ENCODE results near the gene SRXN1.

Gene SRXN1

GRCh38 chr20:603116-603640, 49.8 kb downstream of the SRXN1 start:
- no peaks in the 10 kb centered on the region for H3K36me3 ChIP-seq (ENCODE audit: control insufficient read depth in 2 of 2, insufficient read depth in 2 of 2, low read length in 2 of 2)
- H3K9me3 ChIP-seq (ENCODE audit: control insufficient read depth in 2 of 2, low read length in 2 of 2) = no peaks in the 10 kb centered on the region
- H3K27ac ChIP-seq (ENCODE audit: low read length) = no peak overlapping the region
- H3K4me1 ChIP-seq (ENCODE audit: control insufficient read depth, insufficient read depth, low read length) = no peaks in the 10 kb centered on the region
- peaks cover 5 to 13% of the 10 kb centered on the region in 2 donors for H3K27me3 ChIP-seq (ENCODE audit: control insufficient read depth in 1 of 2, insufficient read depth in 2 of 2, low read length in 2 of 2)
- no peak overlapping the region for H3K9ac ChIP-seq (ENCODE audit: low read length in 2 of 2)
- no peak overlapping the region for H3K4me3 ChIP-seq (ENCODE audit: low read length in 2 of 2)

GRCh38 chr20:602111-602970, 50.7 kb downstream of the SRXN1 start:
- Histone ChIP-seq H3K27ac (ENCODE audit: low read length) (no peak overlapping the region), H3K9me3 (ENCODE audit: control insufficient read depth in 2 of 2, low read length in 2 of 2) (no peaks in the 10 kb centered on the region), H3K36me3 (ENCODE audit: control insufficient read depth in 2 of 2, insufficient read depth in 2 of 2, low read length in 2 of 2) (no peaks in the 10 kb centered on the region), H3K9ac (ENCODE audit: low read length in 2 of 2) (no peak overlapping the region), H3K4me1 (ENCODE audit: control insufficient read depth, insufficient read depth, low read length) (no peaks in the 10 kb centered on the region), H3K4me3 (ENCODE audit: low read length in 2 of 2) (no peak overlapping the region), H3K27me3 (ENCODE audit: control insufficient read depth in 1 of 2, insufficient read depth in 2 of 2, low read length in 2 of 2) (peaks cover 3 to 7% of the 10 kb centered on the region in 2 donors)

GRCh38 chr20:600736-601135, 52.3 kb downstream of the SRXN1 start:
- no peaks in the 10 kb centered on the region for H3K9me3 ChIP-seq (ENCODE audit: control insufficient read depth in 2 of 2, low read length in 2 of 2)

GRCh38 chr20:600141-600540, 52.9 kb downstream of the SRXN1 start:
- no peaks in the 10 kb centered on the region for H3K4me1 ChIP-seq (ENCODE audit: control insufficient read depth, insufficient read depth, low read length)
- H3K9ac ChIP-seq (ENCODE audit: low read length in 2 of 2) = no peak overlapping the region
- no peaks in the 10 kb centered on the region for H3K36me3 ChIP-seq (ENCODE audit: control insufficient read depth in 2 of 2, insufficient read depth in 2 of 2, low read length in 2 of 2)
- H3K27ac ChIP-seq (ENCODE audit: low read length) = no peak overlapping the region
- no peaks in the 10 kb centered on the region for H3K9me3 ChIP-seq (ENCODE audit: control insufficient read depth in 2 of 2, low read length in 2 of 2)
- peaks cover 3 to 5% of the 10 kb centered on the region in 2 donors for H3K27me3 ChIP-seq (ENCODE audit: control insufficient read depth in 1 of 2, insufficient read depth in 2 of 2, low read length in 2 of 2)
- no peak overlapping the region for H3K4me3 ChIP-seq (ENCODE audit: low read length in 2 of 2)

More at GRCh38 chr20:600736-601135, 52.3 kb downstream of the SRXN1 start:
- no peaks in the 10 kb centered on the region for H3K36me3 ChIP-seq (ENCODE audit: control insufficient read depth in 2 of 2, insufficient read depth in 2 of 2, low read length in 2 of 2)
- peaks cover 3 to 7% of the 10 kb centered on the region in 2 donors for H3K27me3 ChIP-seq (ENCODE audit: control insufficient read depth in 1 of 2, insufficient read depth in 2 of 2, low read length in 2 of 2)
- H3K4me3 ChIP-seq (ENCODE audit: low read length in 2 of 2) = no peak overlapping the region
- no peak overlapping the region for H3K9ac ChIP-seq (ENCODE audit: low read length in 2 of 2)
- no peaks in the 10 kb centered on the region for H3K4me1 ChIP-seq (ENCODE audit: control insufficient read depth, insufficient read depth, low read length)
- no peak overlapping the region for H3K27ac ChIP-seq (ENCODE audit: low read length)

GRCh38 chr20:598133-598850, 54.7 kb downstream of the SRXN1 start:
- Histone ChIP-seq H3K4me1 (ENCODE audit: control insufficient read depth, insufficient read depth, low read length) (no peaks in the 10 kb centered on the region), H3K36me3 (ENCODE audit: control insufficient read depth in 2 of 2, insufficient read depth in 2 of 2, low read length in 2 of 2) (no peaks in the 10 kb centered on the region), H3K27me3 (ENCODE audit: control insufficient read depth in 1 of 2, insufficient read depth in 2 of 2, low read length in 2 of 2) (peaks cover 3 to 4% of the 10 kb centered on the region in 2 donors), H3K27ac (ENCODE audit: low read length) (no peak overlapping the region), H3K9ac (ENCODE audit: low read length in 2 of 2) (no peak overlapping the region), H3K9me3 (ENCODE audit: control insufficient read depth in 2 of 2, low read length in 2 of 2) (no peaks in the 10 kb centered on the region), H3K4me3 (ENCODE audit: low read length in 2 of 2) (no peak overlapping the region)

- Histone ChIP-seq H3K9me3 (ENCODE audit: control insufficient read depth in 2 of 2, low read length in 2 of 2) (no peaks in the 10 kb centered on the region), H3K4me3 (ENCODE audit: low read length in 2 of 2) (no peak overlapping the region), H3K4me1 (ENCODE audit: control insufficient read depth, insufficient read depth, low read length) (no peaks in the 10 kb centered on the region), H3K9ac (ENCODE audit: low read length in 2 of 2) (no peak overlapping the region), H3K27ac (ENCODE audit: low read length) (no peak overlapping the region), H3K27me3 (ENCODE audit: control insufficient read depth in 1 of 2, insufficient read depth in 2 of 2, low read length in 2 of 2) (peaks cover 3 to 4% of the 10 kb centered on the region in 2 donors), H3K36me3 (ENCODE audit: control insufficient read depth in 2 of 2, insufficient read depth in 2 of 2, low read length in 2 of 2) (no peaks in the 10 kb centered on the region)
Measured at GRCh38 chr20:597560-597959, 55.4 kb downstream of the SRXN1 start.
